ENCODE data around the gene ANKS3.

Gene ANKS3

GRCh38 chr16:4689864-4690704 lies 44.0 kb downstream of the ANKS3 start:
- H3K4me3 ChIP-seq (ENCODE audit: low read length), result no peak overlapping the region

GRCh38 chr16:4689091-4689671 lies 44.9 kb downstream of the ANKS3 start:
- no peak for DNase-seq (ENCODE audit: low read depth, low spot score)
- no peak overlapping the region for H3K4me3 ChIP-seq (ENCODE audit: low read length)

More at GRCh38 chr16:4689864-4690704, 44.0 kb downstream of the ANKS3 start:
- DNase-seq (ENCODE audit: low read depth, low spot score), result no peak

GRCh38 chr16:4688674-4689045 lies 45.4 kb downstream of the ANKS3 start:
- H3K4me3 ChIP-seq (ENCODE audit: low read length), result no peak overlapping the region
- DNase-seq (ENCODE audit: low read depth, low spot score), result no peak

- DNase-seq (ENCODE audit: low read depth, low spot score), result no peak
- H3K4me3 ChIP-seq (ENCODE audit: low read length), result no peak overlapping the region
These were observed 46.0 kb downstream of the ANKS3 start for GRCh38 chr16:4687946-4688673.

GRCh38 chr16:4687416-4687815 lies 46.7 kb downstream of the ANKS3 start:
- H3K4me3 ChIP-seq (ENCODE audit: low read length), result no peak overlapping the region
- no peak for DNase-seq (ENCODE audit: low read depth, low spot score)

- no peak for DNase-seq (ENCODE audit: low read depth, low spot score)
- no peak overlapping the region for H3K4me3 ChIP-seq (ENCODE audit: low read length)
These were observed 47.4 kb downstream of the ANKS3 start for GRCh38 chr16:4686497-4687210.

- no peak for DNase-seq (ENCODE audit: low read depth, low spot score)
- H3K4me3 ChIP-seq (ENCODE audit: low read length), result no peak overlapping the region
These were observed 48.1 kb downstream of the ANKS3 start for GRCh38 chr16:4685776-4686496.

GRCh38 chr16:4685292-4685691 lies 48.8 kb downstream of the ANKS3 start:
- DNase-seq (ENCODE audit: low read depth, low spot score), result no peak
- no peak overlapping the region for H3K4me3 ChIP-seq (ENCODE audit: low read length)

- no peak for DNase-seq (ENCODE audit: low read depth, low spot score)
These were observed 49.3 kb downstream of the ANKS3 start for GRCh38 chr16:4684763-4685162.

GRCh38 chr16:4684058-4684715 lies 49.9 kb downstream of the ANKS3 start:
- no peak for DNase-seq (ENCODE audit: low read depth, low spot score)
- H3K4me3 ChIP-seq (ENCODE audit: low read length), result no peak overlapping the region

More at GRCh38 chr16:4684763-4685162, 49.3 kb downstream of the ANKS3 start:
- no peak overlapping the region for H3K4me3 ChIP-seq (ENCODE audit: low read length)

GRCh38 chr16:4683255-4684057 lies 50.6 kb downstream of the ANKS3 start:
- no peak overlapping the region for H3K4me3 ChIP-seq (ENCODE audit: low read length)
- no peak for DNase-seq (ENCODE audit: low read depth, low spot score)

- no peak for DNase-seq (ENCODE audit: low read depth, low spot score)
- no peak overlapping the region for H3K4me3 ChIP-seq (ENCODE audit: low read length)
These were observed 51.3 kb downstream of the ANKS3 start for GRCh38 chr16:4682616-4683254.

- no peak overlapping the region for H3K4me3 ChIP-seq (ENCODE audit: low read length)
- DNase-seq (ENCODE audit: low read depth, low spot score), result no peak
These were observed 51.9 kb downstream of the ANKS3 start for GRCh38 chr16:4682084-4682591.

- no peak overlapping the region for H3K4me3 ChIP-seq (ENCODE audit: low read length)
- no peak for DNase-seq (ENCODE audit: low read depth, low spot score)
These were observed 52.5 kb downstream of the ANKS3 start for GRCh38 chr16:4681471-4682083.

- H3K4me3 ChIP-seq (ENCODE audit: low read length), result no peak overlapping the region
- DNase-seq (ENCODE audit: low read depth, low spot score), result no peak
These were observed 53.2 kb downstream of the ANKS3 start for GRCh38 chr16:4680673-4681470.
